Astrocyte (in vitro differentiated cells and primary cell): ENCODE measurements around the gene ZNF385C. TPM values are rescaled to one million over a fixed set of nuclear protein-coding genes. Genes with fewer than 3 reads are reported as not detected.
A peak's percentile ranks its signal among the peaks of the same experiment; 100 is the strongest.
"Not testable (repeated sequence)": the region's sequence is repeated elsewhere in the genome, so short reads cannot be mapped to it uniquely, and the experiment has no call there.

Source experiments
- DNase-seq: peaks from one replicate; pipeline ENCODE4 v3.0.0-alpha.2; 2010; ENCODE audit warnings: low read depth
- FAIRE-seq: peaks from 2 replicates; lab custom pipeline; 2011; peaks lifted over from hg19 to GRCh38; lab: Jason Lieb, UNC
- H2AFZ ChIP-seq: 2 replicates; pipeline ENCODE4 v1.6.0; 2012; ENCODE audit warnings: low read depth, low read length, inconsistent platforms
- H3K27ac ChIP-seq: 2 replicates; pipeline ENCODE4 v1.5.1; 2011; ENCODE audit warnings: low read depth, low read length, inconsistent platforms
- H3K27me3 ChIP-seq: 2 replicates; pipeline ENCODE4 v1.6.0; 2011; ENCODE audit warnings: low read length, inconsistent platforms; ENCODE audit not compliant: insufficient read depth
- H3K36me3 ChIP-seq: 2 replicates; pipeline ENCODE4 v1.5.1; 2011; ENCODE audit warnings: low read length, inconsistent platforms; ENCODE audit not compliant: insufficient read depth
- H3K4me1 ChIP-seq: 2 replicates; pipeline ENCODE4 v1.5.1; 2011; ENCODE audit warnings: low read length, inconsistent platforms; ENCODE audit not compliant: insufficient read depth
- H3K4me2 ChIP-seq: 2 replicates; pipeline ENCODE4 v1.6.0; 2012; ENCODE audit warnings: low read length, inconsistent platforms
- H3K4me3 ChIP-seq: 2 replicates; pipeline ENCODE4 v1.5.1; 2011; ENCODE audit warnings: low read depth, mild to moderate bottlenecking, low read length, inconsistent platforms; ENCODE audit not compliant: insufficient read depth
- H3K79me2 ChIP-seq: 2 replicates; pipeline ENCODE4 v1.6.0; 2012; ENCODE audit warnings: mild to moderate bottlenecking, low read length, inconsistent platforms; ENCODE audit not compliant: insufficient read depth
- H3K9ac ChIP-seq: 2 replicates; pipeline ENCODE4 v1.6.0; 2012; ENCODE audit warnings: mild to moderate bottlenecking, low read length, inconsistent platforms
- H3K9me3 ChIP-seq: 2 replicates; pipeline ENCODE4 v1.5.1; 2012; ENCODE audit warnings: low read depth, mild to moderate bottlenecking, low read length, inconsistent platforms; ENCODE audit not compliant: insufficient read depth
- H4K20me1 ChIP-seq: 2 replicates; pipeline ENCODE4 v1.6.0; 2012; ENCODE audit warnings: low read length, inconsistent platforms; ENCODE audit not compliant: insufficient read depth
- H3K27ac Mint-ChIP-seq: one replicate; pipeline ENCODE4 v1.8.0; 2021; ENCODE audit warnings: mild to moderate bottlenecking, mixed read lengths; ENCODE audit not compliant: unreplicated experiment
- H3K27me3 Mint-ChIP-seq: one replicate; pipeline ENCODE4 v1.8.0; 2021; ENCODE audit warnings: low read depth, mixed read lengths; ENCODE audit not compliant: unreplicated experiment
- H3K36me3 Mint-ChIP-seq: one replicate; pipeline ENCODE4 v1.8.0; 2021; ENCODE audit warnings: low read depth, mixed read lengths; ENCODE audit not compliant: unreplicated experiment
- H3K4me1 Mint-ChIP-seq: one replicate; pipeline ENCODE4 v1.8.0; 2021; ENCODE audit warnings: low read depth, mixed read lengths; ENCODE audit not compliant: unreplicated experiment
- H3K4me3 Mint-ChIP-seq: one replicate; pipeline ENCODE4 v1.8.0; 2021; ENCODE audit warnings: mild to moderate bottlenecking, moderate library complexity, mixed read lengths; ENCODE audit not compliant: unreplicated experiment
- H3K9me3 Mint-ChIP-seq: one replicate; pipeline ENCODE4 v1.8.0; 2021; ENCODE audit warnings: mild to moderate bottlenecking, mixed read lengths; ENCODE audit not compliant: unreplicated experiment
- EZH2 ChIP-seq: IDR thresholded peaks from 2 replicates; pipeline ENCODE4 v1.6.1; 2012; ENCODE audit warnings: mild to moderate bottlenecking, low read length, inconsistent platforms; ENCODE audit not compliant: insufficient read depth
- total RNA-seq: library from RNA; stranded (reverse); gene quantifications from 2 replicates; pipeline ENCODE4 v1.2.1, GENCODE V29; 2021
- TF ChIP-seq, protein P1 (sequence below): IDR thresholded peaks from 2 replicates; pipeline ENCODE4 v1.5.1; 2011; ENCODE audit warnings: low read depth, mild to moderate bottlenecking, inconsistent platforms, low read length, moderate library complexity; ENCODE audit not compliant: insufficient read depth

Gene ZNF385C
- total RNA-seq, 1 donor from 2014 or later = 0.39 TPM

DNA sequence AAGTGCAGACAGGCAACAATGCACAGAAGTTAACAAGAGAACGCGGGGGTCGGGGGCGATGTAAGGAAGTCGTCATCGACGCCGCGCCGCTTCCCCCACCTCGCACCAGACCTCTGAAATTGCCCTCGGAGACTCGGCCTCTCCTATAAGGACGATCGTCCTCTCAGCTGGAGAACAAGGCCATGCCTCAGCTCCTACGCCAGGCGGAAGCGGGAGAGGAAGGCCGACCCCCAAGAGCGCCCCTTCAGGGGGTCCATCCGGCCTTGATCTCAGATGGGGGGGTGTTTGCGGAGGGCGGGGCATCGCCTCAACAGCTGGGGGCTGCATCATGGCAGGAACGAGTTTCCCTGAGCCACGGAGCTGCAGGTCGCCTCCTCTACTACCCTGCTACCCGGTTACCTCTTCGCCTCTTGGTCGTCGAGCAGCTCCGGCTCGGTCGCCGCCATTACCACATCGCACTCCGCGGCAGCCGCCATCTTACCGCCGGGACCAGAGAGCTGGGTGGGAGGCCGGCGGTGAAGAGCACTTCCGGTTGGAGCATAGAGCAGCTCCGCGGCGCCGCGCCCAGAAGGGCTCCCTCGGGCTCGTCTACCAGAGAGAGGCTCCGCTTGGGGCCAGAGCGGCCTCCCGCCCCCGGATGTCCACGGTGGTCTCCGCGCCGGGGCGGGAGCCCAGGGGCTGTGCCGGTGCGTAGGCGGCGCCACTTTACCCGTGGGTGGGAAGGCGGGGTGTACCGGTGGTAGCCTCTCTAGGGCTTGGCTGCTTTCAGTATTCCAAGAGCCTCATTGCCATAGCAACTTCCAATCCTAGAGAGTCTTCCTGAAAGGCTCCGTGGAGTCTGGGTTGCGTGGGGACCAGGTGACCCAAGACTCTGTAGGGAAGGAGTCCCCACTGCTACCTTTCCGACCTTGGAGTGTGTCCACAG lies 81.1 kb downstream of the ZNF385C start, which contains the start of gene DNAJC7:
DNAJC7 (minus strand) TSS at position 499 of the 925 bp plus-strand sequence; CDS start at position 476, 23 bp downstream.
- Histone ChIP-seq H4K20me1 (peaks cover 30% of the 10 kb centered on the region), H3K27ac (peak within 1 kb of the TSS; percentile 95), H2AFZ (peak within 1 kb of the TSS; percentile 92), H3K27me3 (no peaks in the 10 kb centered on the region), H3K9me3 (no peaks in the 10 kb centered on the region), H3K4me2 (peak within 1 kb of the TSS; percentile 89), H3K9ac (peak within 1 kb of the TSS; percentile 99), H3K36me3 (peaks cover 4% of the 10 kb centered on the region), H3K4me3 (peak within 1 kb of the TSS; percentile 91), H3K79me2 (peaks cover 73% of the 10 kb centered on the region), H3K4me1 (peaks cover 20% of the 10 kb centered on the region)
- Mint-ChIP-seq H3K4me3 (peak within 1 kb of the TSS; percentile 100), H3K27me3 (no peaks in the 10 kb centered on the region), H3K9me3 (peaks cover under 1% of the 10 kb centered on the region), H3K27ac (peak within 1 kb of the TSS; percentile 99), H3K4me1 (peaks cover 23% of the 10 kb centered on the region), H3K36me3 (peaks cover 9% of the 10 kb centered on the region)
- FAIRE-seq (no peak), DNase-seq (peak; percentile 80)
- no peak for TF ChIP-seq EZH2
- TF ChIP-seq, protein P1, sequence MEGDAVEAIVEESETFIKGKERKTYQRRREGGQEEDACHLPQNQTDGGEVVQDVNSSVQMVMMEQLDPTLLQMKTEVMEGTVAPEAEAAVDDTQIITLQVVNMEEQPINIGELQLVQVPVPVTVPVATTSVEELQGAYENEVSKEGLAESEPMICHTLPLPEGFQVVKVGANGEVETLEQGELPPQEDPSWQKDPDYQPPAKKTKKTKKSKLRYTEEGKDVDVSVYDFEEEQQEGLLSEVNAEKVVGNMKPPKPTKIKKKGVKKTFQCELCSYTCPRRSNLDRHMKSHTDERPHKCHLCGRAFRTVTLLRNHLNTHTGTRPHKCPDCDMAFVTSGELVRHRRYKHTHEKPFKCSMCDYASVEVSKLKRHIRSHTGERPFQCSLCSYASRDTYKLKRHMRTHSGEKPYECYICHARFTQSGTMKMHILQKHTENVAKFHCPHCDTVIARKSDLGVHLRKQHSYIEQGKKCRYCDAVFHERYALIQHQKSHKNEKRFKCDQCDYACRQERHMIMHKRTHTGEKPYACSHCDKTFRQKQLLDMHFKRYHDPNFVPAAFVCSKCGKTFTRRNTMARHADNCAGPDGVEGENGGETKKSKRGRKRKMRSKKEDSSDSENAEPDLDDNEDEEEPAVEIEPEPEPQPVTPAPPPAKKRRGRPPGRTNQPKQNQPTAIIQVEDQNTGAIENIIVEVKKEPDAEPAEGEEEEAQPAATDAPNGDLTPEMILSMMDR = no peak

DNA sequence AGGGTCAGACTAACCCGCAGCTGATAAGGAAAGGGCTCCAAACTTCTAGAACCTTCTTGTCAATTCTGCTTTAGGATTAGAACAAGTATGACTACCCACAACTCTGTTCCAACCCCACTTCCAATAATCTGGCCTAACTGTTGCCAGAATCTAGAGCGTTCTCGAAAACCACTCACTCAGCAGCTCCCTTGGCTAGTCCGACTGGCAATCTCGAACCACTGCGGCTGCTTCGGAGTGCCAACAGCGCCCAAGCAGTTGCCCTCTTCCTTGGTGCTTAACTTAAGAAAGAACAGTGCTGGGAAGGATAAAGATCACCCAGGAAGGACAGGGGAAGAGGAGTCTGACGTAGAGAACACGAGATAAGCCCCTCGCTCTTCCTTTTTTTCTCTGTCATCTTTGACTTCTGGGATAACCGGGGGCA lies 81.9 kb downstream of the ZNF385C start:
- Mint-ChIP-seq H3K27me3 (no peaks in the 10 kb centered on the region), H3K27ac (peak overlapping the region; percentile 99), H3K4me3 (peak overlapping the region; percentile 100), H3K9me3 (no peaks in the 10 kb centered on the region), H3K36me3 (peaks cover 5% of the 10 kb centered on the region), H3K4me1 (peaks cover 24% of the 10 kb centered on the region)
- Histone ChIP-seq H3K9ac (peak overlapping the region; percentile 99), H3K4me1 (peaks cover 20% of the 10 kb centered on the region), H2AFZ (peak overlapping the region; percentile 92), H3K4me2 (peak overlapping the region; percentile 89), H3K79me2 (peaks cover 78% of the 10 kb centered on the region), H3K27ac (peak overlapping the region; percentile 95), H3K27me3 (no peaks in the 10 kb centered on the region), H3K36me3 (peaks cover under 1% of the 10 kb centered on the region), H3K9me3 (no peaks in the 10 kb centered on the region), H3K4me3 (peak overlapping the region; percentile 91), H4K20me1 (peaks cover 35% of the 10 kb centered on the region)
- no peak for TF ChIP-seq EZH2
- TF ChIP-seq, protein P1 = no peak
- DNase-seq (peak; percentile 25), FAIRE-seq (no peak)

DNA sequence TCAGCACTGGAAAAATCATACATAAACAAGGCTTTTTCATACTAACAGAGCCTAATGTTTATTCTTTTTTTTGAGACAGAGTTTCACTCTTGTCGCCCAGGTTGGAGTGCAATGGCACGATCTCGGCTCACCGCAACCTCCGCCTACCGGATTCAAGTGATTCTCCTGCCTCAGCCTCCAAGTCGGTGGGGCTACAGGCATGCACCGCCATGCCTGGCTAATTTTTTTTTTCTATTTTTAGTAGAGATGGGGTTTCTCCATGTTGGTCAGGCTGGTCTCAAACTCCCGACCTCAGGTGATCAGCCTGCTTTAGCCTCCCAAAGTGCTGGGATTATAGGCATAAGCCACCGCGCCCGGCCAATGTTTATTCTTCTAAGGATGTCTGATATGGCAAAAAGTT lies 84.5 kb downstream of the ZNF385C start:
- not testable (repeated sequence) for H3K4me3 Mint-ChIP-seq, H3K4me3 ChIP-seq, H3K27me3 Mint-ChIP-seq, H3K27ac Mint-ChIP-seq, H3K36me3 ChIP-seq, DNase-seq, H3K36me3 Mint-ChIP-seq, H3K9ac ChIP-seq, FAIRE-seq, H3K27me3 ChIP-seq, H3K4me2 ChIP-seq, H3K27ac ChIP-seq, H2AFZ ChIP-seq, H3K9me3 ChIP-seq, H3K9me3 Mint-ChIP-seq
- Histone ChIP-seq H3K79me2 (peaks cover 88% of the 10 kb centered on the region), H4K20me1 (peaks cover 54% of the 10 kb centered on the region), H3K4me1 (peaks cover 16% of the 10 kb centered on the region)
- peaks cover 27% of the 10 kb centered on the region for H3K4me1 Mint-ChIP-seq

DNA sequence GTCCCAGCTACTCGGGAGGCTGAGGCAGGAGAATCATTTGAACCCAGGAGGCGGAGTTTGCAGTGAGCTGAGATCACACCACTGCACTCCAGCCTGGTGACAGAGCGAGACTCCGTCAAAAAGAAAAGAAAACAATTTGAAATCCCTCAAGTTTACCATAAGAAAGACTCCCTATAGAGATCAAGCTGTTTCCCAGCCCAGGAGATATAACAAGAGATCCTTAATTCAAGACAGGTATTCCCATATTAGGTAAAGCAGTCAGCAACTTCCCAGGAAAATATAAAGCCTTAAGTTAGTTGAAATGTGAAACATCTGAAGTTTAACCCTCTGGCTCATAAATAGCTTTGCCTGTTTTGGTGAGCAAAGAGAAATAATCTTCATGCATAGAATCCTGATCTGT lies 85.9 kb downstream of the ZNF385C start:
- H3K4me3 Mint-ChIP-seq, H3K27ac Mint-ChIP-seq, H3K9me3 Mint-ChIP-seq, H3K9ac ChIP-seq, H3K36me3 ChIP-seq, FAIRE-seq, H3K4me2 ChIP-seq, H3K9me3 ChIP-seq, H3K27ac ChIP-seq, H3K4me3 ChIP-seq, H3K4me1 ChIP-seq, DNase-seq, H2AFZ ChIP-seq, H3K36me3 Mint-ChIP-seq, H3K27me3 ChIP-seq, H3K27me3 Mint-ChIP-seq: not testable (repeated sequence)
- Histone ChIP-seq H4K20me1 (peaks cover 58% of the 10 kb centered on the region), H3K79me2 (peaks cover 99% of the 10 kb centered on the region)
- H3K4me1 Mint-ChIP-seq = peaks cover 27% of the 10 kb centered on the region
